Ishikawa (cell line): ENCODE measurements around the gene BGLAP.

Source experiments
- CEBPB ChIP-seq: IDR thresholded peaks from 2 replicates; pipeline ENCODE4 v1.6.1; 2012
- CREB1 ChIP-seq: IDR thresholded peaks from 2 replicates; pipeline ENCODE4 v1.6.1; 2012; ENCODE audit warnings: low read depth
- EGR1 ChIP-seq: IDR thresholded peaks from 2 replicates; pipeline ENCODE4 v1.6.1; 2012
- EP300 ChIP-seq: IDR thresholded peaks from 2 replicates; pipeline ENCODE4 v1.6.1; 2012; ENCODE audit warnings: borderline replicate concordance
- FOXM1 ChIP-seq: IDR thresholded peaks from 2 replicates; pipeline ENCODE4 v1.6.1; 2012; ENCODE audit warnings: low read depth, borderline replicate concordance
- MAX ChIP-seq: IDR thresholded peaks from 2 replicates; pipeline ENCODE4 v1.6.1; 2012
- NFIC ChIP-seq: IDR thresholded peaks from 2 replicates; pipeline ENCODE4 v1.6.1; 2012
- RAD21 ChIP-seq: IDR thresholded peaks from 2 replicates; pipeline ENCODE4 v1.6.1; 2012; ENCODE audit warnings: low read depth
- REST ChIP-seq: IDR thresholded peaks from 2 replicates; pipeline ENCODE4 v1.6.1; 2012; ENCODE audit warnings: low read depth, mild to moderate bottlenecking
- TAF1 ChIP-seq: IDR thresholded peaks from 2 replicates; pipeline ENCODE4 v1.6.1; 2012; ENCODE audit warnings: low read depth, mild to moderate bottlenecking
- TCF12 ChIP-seq: IDR thresholded peaks from 2 replicates; pipeline ENCODE4 v1.6.1; 2012; ENCODE audit warnings: low read depth
- TEAD4 ChIP-seq: IDR thresholded peaks from 2 replicates; pipeline ENCODE4 v1.6.1; 2012
- USF1 ChIP-seq: IDR thresholded peaks from 2 replicates; pipeline ENCODE4 v1.6.1; 2012
- YY1 ChIP-seq: IDR thresholded peaks from 2 replicates; pipeline ENCODE4 v1.6.1; 2012; ENCODE audit warnings: low read depth
- ZBTB7A ChIP-seq: IDR thresholded peaks from 2 replicates; pipeline ENCODE4 v1.6.1; 2012; ENCODE audit warnings: low read depth

Gene BGLAP

GRCh38 chr1:156198831-156199349, 43.1 kb upstream of the BGLAP start:
- no peak for TF ChIP-seq FOXM1

- no peak for TF ChIP-seq YY1
- no peak for TF ChIP-seq TCF12
- TF ChIP-seq TEAD4 = no peak
- TF ChIP-seq RAD21 = no peak
- TF ChIP-seq TAF1 = no peak
- no peak for TF ChIP-seq CREB1
- no peak for TF ChIP-seq NFIC
- TF ChIP-seq MAX = no peak
- TF ChIP-seq CEBPB = no peak
- TF ChIP-seq EP300 = no peak
- no peak for TF ChIP-seq USF1
- TF ChIP-seq EGR1 = no peak
- TF ChIP-seq FOXM1 = no peak
- TF ChIP-seq REST = no peak
- TF ChIP-seq ZBTB7A = no peak
Observed at GRCh38 chr1:156200044-156200443, 41.9 kb upstream of the BGLAP start.

GRCh38 chr1:156203331-156203730, 38.7 kb upstream of the BGLAP start:
- no peak for TF ChIP-seq TEAD4
- TF ChIP-seq EP300 = no peak
- no peak for TF ChIP-seq ZBTB7A
- no peak for TF ChIP-seq FOXM1
- TF ChIP-seq EGR1 = no peak
- no peak for TF ChIP-seq RAD21

GRCh38 chr1:156204686-156205085, 37.3 kb upstream of the BGLAP start:
- no peak for TF ChIP-seq NFIC
- TF ChIP-seq ZBTB7A = no peak
- TF ChIP-seq CEBPB = no peak
- no peak for TF ChIP-seq EGR1
- no peak for TF ChIP-seq CREB1
- TF ChIP-seq USF1 = no peak
- no peak for TF ChIP-seq YY1
- TF ChIP-seq TEAD4 = no peak
- no peak for TF ChIP-seq FOXM1
- TF ChIP-seq TAF1 = no peak
- no peak for TF ChIP-seq MAX
- no peak for TF ChIP-seq TCF12
- no peak for TF ChIP-seq REST
- no peak for TF ChIP-seq EP300
- no peak for TF ChIP-seq RAD21

- no peak for TF ChIP-seq RAD21
- TF ChIP-seq USF1 = no peak
- no peak for TF ChIP-seq FOXM1
- TF ChIP-seq MAX = no peak
- TF ChIP-seq TCF12 = no peak
- TF ChIP-seq EP300 = no peak
Observed at GRCh38 chr1:156211243-156211642, 30.7 kb upstream of the BGLAP start.

GRCh38 chr1:156212130-156212529, 29.9 kb upstream of the BGLAP start:
- TF ChIP-seq NFIC (no peak), USF1 (no peak), TEAD4 (no peak), TAF1 (no peak), EP300 (no peak), CREB1 (no peak), FOXM1 (no peak)
